OCI-LY7 (cell line): Measurements from ENCODE around the gene NF1. TPM values are rescaled to one million over a fixed set of nuclear protein-coding genes. Genes with fewer than 3 reads are reported as not detected.

Experiments
- BruUV-seq: library from RNA; stranded (reverse); fragments of 400-500 nt; replicated peaks from 2 replicates; lab custom pipeline; 2021; lab: Mats Ljungman, UMichigan
- CTCF ChIA-PET: fragments of 300-600 bp; sonication (Branson Sonifier 250); formaldehyde crosslinking; loops from one replicate; lab custom pipeline; 2022; ENCODE audit warnings: antibody characterized with exemption; ENCODE audit not compliant: unreplicated experiment; lab: Charles Lee
- POLR2A ChIA-PET: fragments of 300-600 bp; sonication (Branson Sonifier 250); formaldehyde crosslinking; loops from one replicate; lab custom pipeline; 2022; ENCODE audit warnings: antibody characterized with exemption; lab: Charles Lee
- DNase-seq: peaks from one replicate; pipeline ENCODE4 v3.0.0-alpha.2; 2015; ENCODE audit warnings: low spot score
- H2AFZ ChIP-seq: fragments of 200-600 bp; sonication (generic), shearing (Covaris generic); 2 replicates; pipeline ENCODE4 v1.6.1; 2014; ENCODE audit warnings: mild to moderate bottlenecking, antibody characterized with exemption, low read length, moderate library complexity
- H3K27ac ChIP-seq: fragments of 200-600 bp; sonication (generic); 2 replicates; pipeline ENCODE4 v1.5.1; 2014; ENCODE audit warnings: mixed run types, low read depth, mild to moderate bottlenecking, moderate library complexity, low read length, inconsistent platforms; ENCODE audit not compliant: poor library complexity, severe bottlenecking
- H3K36me3 ChIP-seq: fragments of 200-600 bp; sonication (generic); 2 replicates; pipeline ENCODE4 v1.6.1; 2014; ENCODE audit warnings: mild to moderate bottlenecking, antibody characterized with exemption, low read length, moderate library complexity, mixed read lengths; ENCODE audit not compliant: insufficient read depth
- H3K4me1 ChIP-seq: fragments of 200-600 bp; sonication (generic); 2 replicates; pipeline ENCODE4 v1.5.1; 2014; ENCODE audit warnings: mild to moderate bottlenecking, low read length; ENCODE audit not compliant: insufficient read depth, poor library complexity, severe bottlenecking
- H3K4me2 ChIP-seq: fragments of 200-600 bp; sonication (generic); 2 replicates; pipeline ENCODE4 v1.6.1; 2014; ENCODE audit warnings: mild to moderate bottlenecking, low read length
- H3K4me3 ChIP-seq: fragments of 200-600 bp; sonication (generic); 2 replicates; pipeline ENCODE4 v1.5.1; 2014; ENCODE audit warnings: mild to moderate bottlenecking, low read depth, low read length; ENCODE audit not compliant: poor library complexity, severe bottlenecking
- H3K79me2 ChIP-seq: fragments of 200-600 bp; sonication (generic); 2 replicates; pipeline ENCODE4 v1.6.1; 2016; ENCODE audit warnings: low read depth, mild to moderate bottlenecking, low read length, moderate library complexity, mixed read lengths; ENCODE audit not compliant: insufficient read depth
- H3K9me2 ChIP-seq: fragments of 200-600 bp; sonication (generic); 2 replicates; pipeline ENCODE4 v1.6.1; 2016; ENCODE audit warnings: mild to moderate bottlenecking, low read length, mixed read lengths; ENCODE audit not compliant: insufficient read depth
- H3K9me3 ChIP-seq: fragments of 200-600 bp; sonication (generic); 2 replicates; pipeline ENCODE4 v1.6.1; 2014; ENCODE audit warnings: mild to moderate bottlenecking, mixed run types, low read length, mixed read lengths
- H4K20me1 ChIP-seq: fragments of 200-600 bp; sonication (generic); 2 replicates; pipeline ENCODE4 v1.6.1; 2014; ENCODE audit warnings: mild to moderate bottlenecking, antibody characterized with exemption, low read length, moderate library complexity, mixed read lengths; ENCODE audit not compliant: insufficient read depth
- CTCF ChIP-seq: fragments of 200-600 bp; sonication (generic); conservative IDR thresholded peaks from 2 replicates; pipeline ENCODE4 v1.5.1; 2014; ENCODE audit warnings: mild to moderate bottlenecking, antibody characterized with exemption, low read length, moderate library complexity, mixed read lengths
- EZH2phosphoT487 ChIP-seq: fragments of 200-600 bp; sonication (generic); IDR thresholded peaks from 2 replicates; pipeline ENCODE4 v1.6.1; 2018; ENCODE audit warnings: low read depth, borderline replicate concordance, mild to moderate bottlenecking, mixed run types, antibody characterized with exemption, low read length, moderate library complexity, mixed read lengths
- intact Hi-C: fragments of 100-400 bp; cut with micrococcal nuclease; formaldehyde crosslinking; loops from one replicate; pipeline ENCODE4 v1.10.0; 2022; ENCODE audit not compliant: unreplicated experiment
- total RNA-seq, 2 experiments: library from RNA; depleted of rRNA in 1 of 2; stranded (reverse); fragments of >200 nt in 1 of 2; shearing (Covaris generic) in 1 of 2; gene quantifications; 2 replicates each; pipeline ENCODE4 v1.2.3, GENCODE V29; 2014 to 2022

Gene NF1
- total RNA-seq, 2 experiments from 2014 or later: 38.7 to 64.8 TPM

- ChIA-PET CTCF (no interaction called here), POLR2A (interaction anchor here (0.6 to 1.1 kb wide), 3 partner anchors 53 to 229 kb away, joined by 3 to 4 read pairs (median 4); no protein-coding TSS in a partner anchor)
- intact Hi-C loops: loop anchor here (2.0 kb wide), 1 partner anchor 59 kb away; no protein-coding TSS in a partner anchor
- TF ChIP-seq EZH2phosphoT487 (no peak), CTCF (no peak)
- Histone ChIP-seq H3K79me2 (peaks cover 92% of the 10 kb centered on the region), H3K9me3 (no peaks in the 10 kb centered on the region), H3K27ac (peak within 1 kb of the TSS; percentile 97), H3K36me3 (peaks cover 11% of the 10 kb centered on the region; the same call in 1 of the 2 replicates), H3K4me2 (peak within 1 kb of the TSS; percentile 93), H3K4me3 (peak within 1 kb of the TSS; percentile 73), H2AFZ (no peak within 1 kb of the TSS), H3K9me2 (no peaks in the 10 kb centered on the region), H4K20me1 (no peaks in the 10 kb centered on the region), H3K4me1 (peaks cover 48% of the 10 kb centered on the region)
- no TSS peak for BruUV-seq
- peak; percentile 87 for DNase-seq
Observed at GRCh38 chr17:31313982-31314781, 219.4 kb downstream of the NF1 start, which contains the start of gene EVI2B. EVI2B (minus strand) TSS chr17:31314054; CDS start chr17:31305609, 8,445 bp downstream.

- H3K4me2 ChIP-seq: peak overlapping the region; percentile 93
- no peak overlapping the region for H2AFZ ChIP-seq
- no peaks in the 10 kb centered on the region for H3K9me2 ChIP-seq
- BruUV-seq: no TSS peak
- CTCF ChIA-PET: no interaction called here
- no peaks in the 10 kb centered on the region for H4K20me1 ChIP-seq
- peak overlapping the region; percentile 97 for H3K27ac ChIP-seq
- DNase-seq: no peak
- H3K9me3 ChIP-seq: no peaks in the 10 kb centered on the region
- peaks cover 44% of the 10 kb centered on the region for H3K4me1 ChIP-seq
- POLR2A ChIA-PET: interaction anchor here (0.9 kb wide), 1 partner anchor 187 kb away, joined by 4 read pairs; no protein-coding TSS in a partner anchor
- TF ChIP-seq CTCF (no peak), EZH2phosphoT487 (no peak)
- H3K36me3 ChIP-seq: peaks cover 11% of the 10 kb centered on the region; the same call in 1 of the 2 replicates
- H3K79me2 ChIP-seq: peaks cover 92% of the 10 kb centered on the region
- intact Hi-C loops: loop anchor here (5.0 kb wide), 1 partner anchor 223 kb away; no protein-coding TSS in a partner anchor
- peak overlapping the region; percentile 73 for H3K4me3 ChIP-seq
Observed at GRCh38 chr17:31314782-31315100, 220.0 kb downstream of the NF1 start.
